Keratinocyte (primary cell): ENCODE results near the gene KIRREL2. TPM values are rescaled to one million over a fixed set of nuclear protein-coding genes. Genes with fewer than 3 reads are reported as not detected.

Experiments used
- DNase-seq: peaks from one replicate; pipeline ENCODE4 v3.0.0-alpha.2; 2011; ENCODE audit warnings: low read depth, missing footprints, low spot score
- FAIRE-seq: peaks from 2 replicates; lab custom pipeline; 2011; peaks lifted over from hg19 to GRCh38; lab: Jason Lieb, UNC
- H2AFZ ChIP-seq: 2 replicates; pipeline ENCODE4 v1.6.0; 2012; ENCODE audit warnings: low read length, control low read depth, inconsistent platforms; ENCODE audit not compliant: control insufficient read depth
- H3K27ac ChIP-seq: 2 replicates; pipeline ENCODE4 v1.5.1; 2011; ENCODE audit warnings: low read length; ENCODE audit not compliant: control insufficient read depth, insufficient read depth
- H3K27me3 ChIP-seq: 3 replicates; pipeline ENCODE4 v1.6.0; 2011; ENCODE audit warnings: low read length; ENCODE audit not compliant: control insufficient read depth, insufficient read depth; ENCODE audit errors: extremely low read depth
- H3K36me3 ChIP-seq, 2 experiments: 2 replicates in 1 of 2; 3 replicates in 1 of 2; pipeline ENCODE4 v1.5.1; 2011; ENCODE audit warnings: low read length in 2 of 2, mild to moderate bottlenecking in 1 of 2; ENCODE audit not compliant: control insufficient read depth in 2 of 2, insufficient read depth in 2 of 2; ENCODE audit errors: extremely low read depth in 1 of 2
- H3K4me1 ChIP-seq: 3 replicates; pipeline ENCODE4 v1.5.1; 2011; ENCODE audit warnings: low read length; ENCODE audit not compliant: control insufficient read depth, insufficient read depth; ENCODE audit errors: extremely low read depth
- H3K4me2 ChIP-seq: 3 replicates; pipeline ENCODE4 v1.6.0; 2011; ENCODE audit warnings: low read depth, low read length; ENCODE audit not compliant: control insufficient read depth, insufficient read depth; ENCODE audit errors: extremely low read depth
- H3K4me3 ChIP-seq, 3 experiments: fragments of 200-600 bp in 1 of 3; sonication (generic) in 1 of 3; 2 replicates in 2 of 3; 3 replicates in 1 of 3; pipeline ENCODE4 v1.5.1; 2011 to 2016; ENCODE audit warnings: low read length in 3 of 3, mild to moderate bottlenecking in 3 of 3, control low read depth in 2 of 3, inconsistent platforms in 1 of 3, low read depth in 1 of 3, mixed read lengths in 1 of 3, mixed run types in 1 of 3, moderate library complexity in 1 of 3; ENCODE audit not compliant: control insufficient read depth in 2 of 3, insufficient read depth in 2 of 3; ENCODE audit errors: extremely low read depth in 1 of 3
- H3K79me2 ChIP-seq: 2 replicates; pipeline ENCODE4 v1.6.0; 2012; ENCODE audit warnings: low read length; ENCODE audit not compliant: control insufficient read depth, insufficient read depth
- H3K9ac ChIP-seq: 3 replicates; pipeline ENCODE4 v1.6.0; 2011; ENCODE audit warnings: low read length; ENCODE audit not compliant: control insufficient read depth, insufficient read depth; ENCODE audit errors: extremely low read depth
- H3K9me1 ChIP-seq: 3 replicates; pipeline ENCODE4 v1.6.0; 2011; ENCODE audit warnings: low read length; ENCODE audit not compliant: control insufficient read depth, insufficient read depth; ENCODE audit errors: extremely low read depth
- H3K9me3 ChIP-seq: 2 replicates; pipeline ENCODE4 v1.5.1; 2012; ENCODE audit warnings: low read depth, low read length; ENCODE audit not compliant: control insufficient read depth
- H4K20me1 ChIP-seq: 3 replicates; pipeline ENCODE4 v1.6.0; 2011; ENCODE audit warnings: low read length; ENCODE audit not compliant: control insufficient read depth, insufficient read depth; ENCODE audit errors: extremely low read depth
- CTCF ChIP-seq, 3 experiments: IDR thresholded peaks in 1 of 3; conservative IDR thresholded peaks in 1 of 3; optimal IDR thresholded peaks in 1 of 3; 2 replicates in 2 of 3; 3 replicates in 1 of 3; pipeline versions ENCODE3 to v1.5.1; 2011; ENCODE audit warnings: low read length in 3 of 3, mild to moderate bottlenecking in 3 of 3, moderate library complexity in 2 of 3, control low read depth in 1 of 3, inconsistent platforms in 1 of 3; ENCODE audit not compliant: insufficient read depth in 2 of 3; ENCODE audit errors: extremely low read depth in 1 of 3
- EZH2 ChIP-seq: IDR thresholded peaks from one replicate; pipeline ENCODE4 v1.6.1; 2012; ENCODE audit warnings: inconsistent platforms, mild to moderate bottlenecking, low read length, moderate library complexity
- dilution Hi-C: fragments of 300-500 bp; cut with MboI; formaldehyde crosslinking; loops from one replicate; pipeline ENCODE4 v1.7.0; 2020; ENCODE audit warnings: low sequenced_read_pairs; ENCODE audit not compliant: extremely low pct_ligation_motif_present
- polyA plus RNA-seq, 5 experiments: library from polyadenylated mRNA; depleted of rRNA in 3 of 5; stranded (reverse) in 3 of 5; stranded (forward) in 1 of 5; unstranded in 1 of 5; fragments of >200 nt; gene quantifications; 1 replicate in 1 of 5; 2 replicates in 3 of 5; 3 replicates in 1 of 5; pipeline versions ENCODE4 v1.2.1 to v1.2.3, GENCODE V29; 2011 to 2012; ENCODE audit warnings: missing spikeins in 2 of 5, low read depth in 1 of 5, low replicate concordance in 1 of 5

The KIRREL2 gene
- polyA plus RNA-seq, 1 donor (not counting 4 experiments of a cell fraction or from before 2014, with no cell fraction given): not detected

- no peaks in the 10 kb centered on the region for H3K79me2 ChIP-seq
- no peak overlapping the region for H3K9ac ChIP-seq
- no peak overlapping the region for H3K4me2 ChIP-seq
- H3K27me3 ChIP-seq: peaks cover 36% of the 10 kb centered on the region
- no peak for TF ChIP-seq EZH2
- no peak for TF ChIP-seq CTCF (optimal IDR thresholded peaks at IDR 0.05 in 1 of 3, IDR thresholded peaks at IDR 0.05 in 1 of 3, conservative IDR thresholded peaks at IDR 0.05 in 1 of 3; ENCODE audit: extremely low read depth in 1 of 3, insufficient read depth in 2 of 3, low read length in 3 of 3)
- H4K20me1 ChIP-seq: no peaks in the 10 kb centered on the region
- DNase-seq (no peak), FAIRE-seq (no peak)
- H3K4me3 ChIP-seq: no peak overlapping the region
- H3K9me1 ChIP-seq: no peaks in the 10 kb centered on the region
- no peaks in the 10 kb centered on the region for H3K36me3 ChIP-seq
- peaks cover 3% of the 10 kb centered on the region for H3K4me1 ChIP-seq
- no peak overlapping the region for H2AFZ ChIP-seq
- H3K9me3 ChIP-seq: no peaks in the 10 kb centered on the region
- dilution Hi-C loops: no loop called here
- H3K27ac ChIP-seq: no peak overlapping the region
These were observed 7.7 kb upstream of the KIRREL2 start for GRCh38 chr19:35848919-35849505.

GRCh38 chr19:35851213-35852028, 5.3 kb upstream of the KIRREL2 start:
- H3K9me3 ChIP-seq: no peaks in the 10 kb centered on the region
- H3K27ac ChIP-seq: no peak overlapping the region
- H3K4me1 ChIP-seq: no peaks in the 10 kb centered on the region
- dilution Hi-C loops: no loop called here
- H2AFZ ChIP-seq: no peak overlapping the region
- no peak overlapping the region for H3K9ac ChIP-seq
- DNase-seq (no peak), FAIRE-seq (no peak)
- no peaks in the 10 kb centered on the region for H3K36me3 ChIP-seq
- H4K20me1 ChIP-seq: no peaks in the 10 kb centered on the region
- H3K9me1 ChIP-seq: no peaks in the 10 kb centered on the region
- TF ChIP-seq EZH2: no peak
- peak in 2 of 3 experiments; percentile 11 to 30 for TF ChIP-seq CTCF (optimal IDR thresholded peaks at IDR 0.05 in 1 of 3, IDR thresholded peaks at IDR 0.05 in 1 of 3, conservative IDR thresholded peaks at IDR 0.05 in 1 of 3; ENCODE audit: extremely low read depth in 1 of 3, insufficient read depth in 2 of 3, low read length in 3 of 3)
- no peaks in the 10 kb centered on the region for H3K79me2 ChIP-seq
- no peak overlapping the region for H3K4me2 ChIP-seq
- peaks cover 30% of the 10 kb centered on the region for H3K27me3 ChIP-seq
- H3K4me3 ChIP-seq: no peak overlapping the region
